Hepatocyte (in vitro differentiated cells): Measurements from ENCODE around the gene ABLIM2.

Experiments used
- EZH2 ChIP-seq: fragments of 200-600 bp; sonication (generic); IDR thresholded peaks from 2 replicates; pipeline ENCODE4 v1.6.1; 2016; ENCODE audit warnings: antibody characterized with exemption, mild to moderate bottlenecking, borderline replicate concordance
- EZH2phosphoT487 ChIP-seq: fragments of 200-600 bp; sonication (generic); IDR thresholded peaks from one replicate; pipeline ENCODE4 v1.6.1; 2018; ENCODE audit warnings: antibody characterized with exemption, mild to moderate bottlenecking, low read depth, moderate library complexity; ENCODE audit not compliant: unreplicated experiment, severe bottlenecking
- TF ChIP-seq, protein P1 (sequence below): fragments of 200-600 bp; sonication (generic); IDR thresholded peaks from 2 replicates; pipeline ENCODE4 v1.5.1; 2016; ENCODE audit warnings: antibody characterized with exemption, mild to moderate bottlenecking; ENCODE audit not compliant: poor library complexity

- TF ChIP-seq, protein P1, sequence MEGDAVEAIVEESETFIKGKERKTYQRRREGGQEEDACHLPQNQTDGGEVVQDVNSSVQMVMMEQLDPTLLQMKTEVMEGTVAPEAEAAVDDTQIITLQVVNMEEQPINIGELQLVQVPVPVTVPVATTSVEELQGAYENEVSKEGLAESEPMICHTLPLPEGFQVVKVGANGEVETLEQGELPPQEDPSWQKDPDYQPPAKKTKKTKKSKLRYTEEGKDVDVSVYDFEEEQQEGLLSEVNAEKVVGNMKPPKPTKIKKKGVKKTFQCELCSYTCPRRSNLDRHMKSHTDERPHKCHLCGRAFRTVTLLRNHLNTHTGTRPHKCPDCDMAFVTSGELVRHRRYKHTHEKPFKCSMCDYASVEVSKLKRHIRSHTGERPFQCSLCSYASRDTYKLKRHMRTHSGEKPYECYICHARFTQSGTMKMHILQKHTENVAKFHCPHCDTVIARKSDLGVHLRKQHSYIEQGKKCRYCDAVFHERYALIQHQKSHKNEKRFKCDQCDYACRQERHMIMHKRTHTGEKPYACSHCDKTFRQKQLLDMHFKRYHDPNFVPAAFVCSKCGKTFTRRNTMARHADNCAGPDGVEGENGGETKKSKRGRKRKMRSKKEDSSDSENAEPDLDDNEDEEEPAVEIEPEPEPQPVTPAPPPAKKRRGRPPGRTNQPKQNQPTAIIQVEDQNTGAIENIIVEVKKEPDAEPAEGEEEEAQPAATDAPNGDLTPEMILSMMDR: no peak
- TF ChIP-seq EZH2 (no peak), EZH2phosphoT487 (no peak)
These were observed 48.7 kb upstream of the ABLIM2 start for GRCh38 chr4:8207314-8207713.
